Mesothelial cell of epicardium (in vitro differentiated cells): ENCODE measurements around the gene ARHGEF37. TPM values are rescaled to one million over a fixed set of nuclear protein-coding genes. Genes with fewer than 3 reads are reported as not detected.
A peak's percentile ranks its signal among the peaks of the same experiment; 100 is the strongest.

Experiments used
- DNase-seq, 2 experiments: peaks; one replicate each; pipeline ENCODE4 v3.0.0; 2021; ENCODE audit warnings: low spot score in 2 of 2; ENCODE audit not compliant: unreplicated experiment in 2 of 2
- H3K27ac Mint-ChIP-seq: 2 replicates; pipeline ENCODE4 v1.8.0; 2021; ENCODE audit warnings: mixed read lengths
- H3K27me3 Mint-ChIP-seq: 2 replicates; pipeline ENCODE4 v1.8.0; 2021; ENCODE audit warnings: low read depth, mixed read lengths
- H3K36me3 Mint-ChIP-seq: 2 replicates; pipeline ENCODE4 v1.8.0; 2021; ENCODE audit warnings: mixed read lengths
- H3K4me1 Mint-ChIP-seq: 2 replicates; pipeline ENCODE4 v1.8.0; 2021; ENCODE audit warnings: mixed read lengths
- H3K4me3 Mint-ChIP-seq: 2 replicates; pipeline ENCODE4 v1.8.0; 2021; ENCODE audit warnings: mild to moderate bottlenecking, moderate library complexity, mixed read lengths
- H3K9me3 Mint-ChIP-seq: 2 replicates; pipeline ENCODE4 v1.8.0; 2021; ENCODE audit warnings: mixed read lengths
- total RNA-seq: library from RNA; stranded (reverse); gene quantifications from 3 replicates; pipeline ENCODE4 v1.2.1, GENCODE V29; 2021
- TF ChIP-seq, protein P1 (sequence below): fragments of 200-600 bp; sonication (generic); IDR thresholded peaks from one replicate; pipeline ENCODE4 v1.5.0; 2021; ENCODE audit warnings: antibody characterized with exemption; ENCODE audit not compliant: unreplicated experiment

ARHGEF37 gene
- total RNA-seq, 1 donor from 2014 or later, result 10.1 TPM

- TF ChIP-seq, protein P1, sequence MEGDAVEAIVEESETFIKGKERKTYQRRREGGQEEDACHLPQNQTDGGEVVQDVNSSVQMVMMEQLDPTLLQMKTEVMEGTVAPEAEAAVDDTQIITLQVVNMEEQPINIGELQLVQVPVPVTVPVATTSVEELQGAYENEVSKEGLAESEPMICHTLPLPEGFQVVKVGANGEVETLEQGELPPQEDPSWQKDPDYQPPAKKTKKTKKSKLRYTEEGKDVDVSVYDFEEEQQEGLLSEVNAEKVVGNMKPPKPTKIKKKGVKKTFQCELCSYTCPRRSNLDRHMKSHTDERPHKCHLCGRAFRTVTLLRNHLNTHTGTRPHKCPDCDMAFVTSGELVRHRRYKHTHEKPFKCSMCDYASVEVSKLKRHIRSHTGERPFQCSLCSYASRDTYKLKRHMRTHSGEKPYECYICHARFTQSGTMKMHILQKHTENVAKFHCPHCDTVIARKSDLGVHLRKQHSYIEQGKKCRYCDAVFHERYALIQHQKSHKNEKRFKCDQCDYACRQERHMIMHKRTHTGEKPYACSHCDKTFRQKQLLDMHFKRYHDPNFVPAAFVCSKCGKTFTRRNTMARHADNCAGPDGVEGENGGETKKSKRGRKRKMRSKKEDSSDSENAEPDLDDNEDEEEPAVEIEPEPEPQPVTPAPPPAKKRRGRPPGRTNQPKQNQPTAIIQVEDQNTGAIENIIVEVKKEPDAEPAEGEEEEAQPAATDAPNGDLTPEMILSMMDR, result no peak
- peak overlapping the region; percentile 95 for H3K4me3 Mint-ChIP-seq
- H3K27ac Mint-ChIP-seq, result peak overlapping the region; percentile 98
- peaks cover 32% of the 10 kb centered on the region for H3K4me1 Mint-ChIP-seq
- peaks cover 13% of the 10 kb centered on the region for H3K36me3 Mint-ChIP-seq
- no peaks in the 10 kb centered on the region for H3K27me3 Mint-ChIP-seq
- H3K9me3 Mint-ChIP-seq, result no peaks in the 10 kb centered on the region
- no peak for DNase-seq
These were observed 31.1 kb upstream of the ARHGEF37 start for GRCh38 chr5:149550268-149550583.

DNA sequence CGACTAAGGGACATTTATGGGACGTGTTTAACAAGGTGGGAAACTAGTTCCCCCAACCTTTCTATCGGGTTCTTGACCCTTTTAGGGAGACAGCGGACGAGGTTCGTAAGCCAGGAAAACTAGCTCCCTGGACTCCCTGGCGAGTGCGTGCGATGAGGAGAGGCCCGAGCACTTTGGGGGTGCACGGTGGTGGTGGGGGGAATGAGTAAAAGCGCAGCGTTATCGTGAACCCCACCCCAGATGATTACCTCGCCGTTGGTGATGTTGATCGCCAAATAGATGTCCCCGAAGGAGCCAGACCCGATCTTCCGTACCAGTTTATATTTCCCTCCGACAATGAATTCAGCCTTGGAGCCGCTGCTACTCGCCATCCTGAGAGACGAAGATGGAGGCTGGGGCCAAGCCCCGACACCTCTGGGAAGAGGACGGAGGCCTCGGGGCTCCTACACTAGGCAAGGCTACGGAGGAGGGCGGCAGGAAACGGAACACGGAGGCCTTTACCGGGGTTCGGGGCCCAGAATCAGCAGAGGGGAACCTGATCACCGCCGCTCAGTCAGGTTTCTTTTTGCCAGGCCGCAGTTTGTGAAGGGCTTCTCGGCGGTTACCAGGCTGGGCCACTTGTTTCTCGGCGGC, 30.6 kb upstream of the ARHGEF37 start:
- Mint-ChIP-seq H3K27me3 (no peaks in the 10 kb centered on the region), H3K9me3 (no peaks in the 10 kb centered on the region), H3K4me3 (peak overlapping the region; percentile 95), H3K36me3 (peaks cover 11% of the 10 kb centered on the region), H3K27ac (peak overlapping the region; percentile 98), H3K4me1 (peaks cover 31% of the 10 kb centered on the region)
- no peak for DNase-seq
- TF ChIP-seq, protein P1, result no peak

- TF ChIP-seq, protein P1, result peak; percentile 76
- no peaks in the 10 kb centered on the region for H3K9me3 Mint-ChIP-seq
- H3K4me1 Mint-ChIP-seq, result peaks cover 30% of the 10 kb centered on the region
- peak within 1 kb of the TSS; percentile 95 for H3K4me3 Mint-ChIP-seq
- peak; percentile 97 to 99 for DNase-seq
- H3K36me3 Mint-ChIP-seq, result peaks cover 11% of the 10 kb centered on the region
- H3K27ac Mint-ChIP-seq, result peak within 1 kb of the TSS; percentile 98
- H3K27me3 Mint-ChIP-seq, result no peaks in the 10 kb centered on the region
These were observed 29.9 kb upstream of the ARHGEF37 start, which contains the start of gene CSNK1A1 for GRCh38 chr5:149551227-149552037. CSNK1A1 (minus strand) TSS chr5:149551439; CDS start chr5:149550964, 475 bp downstream.

DNA sequence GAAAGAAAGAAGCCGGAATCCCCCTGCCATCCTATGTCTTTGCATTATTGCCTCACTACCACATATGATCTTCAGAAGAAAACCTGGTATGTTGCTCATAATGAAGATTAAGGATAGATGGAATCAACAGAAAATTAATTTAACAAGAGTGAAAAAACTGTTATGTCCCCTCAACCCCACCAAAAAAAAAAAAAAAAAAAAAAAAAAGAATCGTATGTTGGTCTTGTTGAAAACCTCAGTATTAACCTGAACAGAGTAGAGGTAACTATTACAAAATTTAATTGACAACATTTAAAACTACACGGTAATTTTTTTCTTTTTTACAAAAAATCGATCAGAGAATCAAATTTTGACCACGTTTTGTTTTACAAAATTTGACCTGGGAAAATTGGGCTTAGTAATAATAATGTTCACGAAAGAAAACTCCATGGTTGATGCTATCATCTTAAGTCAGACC, 29.2 kb upstream of the ARHGEF37 start:
- H3K36me3 Mint-ChIP-seq, result peaks cover 5% of the 10 kb centered on the region

DNA sequence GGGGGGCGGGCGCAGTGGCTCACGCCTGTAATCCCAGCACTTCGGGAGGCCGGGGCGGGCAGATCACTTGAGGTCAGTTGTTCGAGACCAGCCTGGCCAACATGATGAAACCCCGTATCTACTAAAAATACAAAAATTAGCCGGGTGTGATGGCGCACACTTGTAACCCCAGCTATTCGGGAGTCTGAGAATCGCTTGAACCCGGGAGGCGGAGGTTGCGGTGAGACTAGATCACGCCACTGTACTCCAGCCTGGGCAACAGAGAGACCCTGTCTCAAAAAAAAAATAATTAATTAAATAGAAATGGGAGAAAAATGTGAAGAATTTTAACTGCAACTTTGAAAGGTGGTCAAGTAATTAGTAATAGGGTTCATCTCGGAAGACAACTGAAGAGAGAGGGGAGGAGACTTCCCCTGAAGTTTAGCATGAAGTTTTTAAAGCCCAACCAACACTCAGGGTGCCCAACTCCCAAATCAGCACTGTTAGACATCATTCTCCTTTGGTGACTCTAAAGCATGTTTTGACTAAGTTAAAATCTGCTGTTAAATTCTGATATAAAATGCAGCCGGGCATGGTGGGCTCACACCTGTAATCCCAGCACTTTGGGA, 28.6 kb upstream of the ARHGEF37 start:
- TF ChIP-seq, protein P1, result no peak
- peaks cover 18% of the 10 kb centered on the region for H3K4me1 Mint-ChIP-seq
- DNase-seq, result no peak
- peaks cover 1% of the 10 kb centered on the region for H3K36me3 Mint-ChIP-seq
- H3K4me3 Mint-ChIP-seq, result peak overlapping the region; percentile 28
- no peaks in the 10 kb centered on the region for H3K9me3 Mint-ChIP-seq
- H3K27ac Mint-ChIP-seq, result peak overlapping the region; percentile 64
- H3K27me3 Mint-ChIP-seq, result no peaks in the 10 kb centered on the region

More for the DNA sequence above, 29.2 kb upstream of the ARHGEF37 start:
- no peak for DNase-seq
- Mint-ChIP-seq H3K4me1 (peaks cover 24% of the 10 kb centered on the region), H3K4me3 (peak overlapping the region; percentile 95), H3K27me3 (no peaks in the 10 kb centered on the region), H3K27ac (peak overlapping the region; percentile 98), H3K9me3 (no peaks in the 10 kb centered on the region)
- TF ChIP-seq, protein P1, result no peak
